ENCODE measurements around the gene ANKRD33. TPM values are rescaled to one million over a fixed set of nuclear protein-coding genes. Genes with fewer than 3 reads are reported as not detected.

Gene ANKRD33
- total RNA-seq, 1 experiment from 2014 or later = 0.81 TPM

DNA sequence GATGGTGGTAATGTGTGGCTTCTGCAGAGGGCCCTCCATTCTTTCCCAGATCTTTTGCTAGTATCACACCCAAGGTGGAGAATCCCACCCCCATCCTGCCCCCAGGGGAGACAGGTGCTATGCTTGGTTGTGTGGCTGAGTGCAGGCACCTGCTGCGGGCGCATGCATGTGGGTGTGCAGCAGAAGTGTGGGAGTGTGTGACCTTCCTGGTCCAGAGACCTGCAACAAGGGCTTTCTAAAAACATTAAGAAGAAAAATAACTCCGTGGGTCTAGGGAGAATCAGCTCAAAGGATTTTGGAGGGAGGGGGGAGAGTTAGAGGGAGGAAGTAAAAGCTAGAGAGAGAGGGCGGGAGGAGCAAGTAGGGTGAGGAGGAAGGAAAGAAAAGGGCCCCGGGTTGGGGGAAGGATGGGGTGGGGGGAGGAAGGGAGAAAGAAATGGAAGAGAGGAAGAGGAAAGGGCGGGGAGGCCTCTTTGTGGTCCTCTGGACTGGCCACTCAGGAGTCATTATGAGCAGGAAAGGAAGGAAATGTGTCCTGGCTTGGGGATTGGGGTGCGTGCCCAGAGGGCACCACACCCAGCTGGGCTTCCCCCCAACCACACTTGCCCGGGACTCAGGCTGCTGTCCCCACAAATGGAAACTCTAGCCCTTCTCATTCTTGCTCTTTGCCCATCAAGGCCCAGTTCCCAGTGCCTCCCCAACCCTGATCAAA, 36.3 kb upstream of the ANKRD33 start:
- H3K14ac ChIP-seq (ENCODE audit: insufficient read depth, low read length) = no peak overlapping the region
- peaks cover 25% of the 10 kb centered on the region for H3K23me2 ChIP-seq (ENCODE audit: insufficient read length, low read depth, low read length, poor library complexity, severe bottlenecking)
- no peak overlapping the region for H3K56ac ChIP-seq (ENCODE audit: insufficient read length, low read depth, low read length)
- H2BK15ac ChIP-seq (ENCODE audit: low read depth, low read length) = no peak overlapping the region
- H3K79me2 ChIP-seq (ENCODE audit: insufficient read depth, low read length) = no peaks in the 10 kb centered on the region
- TF ChIP-seq, protein P1, sequence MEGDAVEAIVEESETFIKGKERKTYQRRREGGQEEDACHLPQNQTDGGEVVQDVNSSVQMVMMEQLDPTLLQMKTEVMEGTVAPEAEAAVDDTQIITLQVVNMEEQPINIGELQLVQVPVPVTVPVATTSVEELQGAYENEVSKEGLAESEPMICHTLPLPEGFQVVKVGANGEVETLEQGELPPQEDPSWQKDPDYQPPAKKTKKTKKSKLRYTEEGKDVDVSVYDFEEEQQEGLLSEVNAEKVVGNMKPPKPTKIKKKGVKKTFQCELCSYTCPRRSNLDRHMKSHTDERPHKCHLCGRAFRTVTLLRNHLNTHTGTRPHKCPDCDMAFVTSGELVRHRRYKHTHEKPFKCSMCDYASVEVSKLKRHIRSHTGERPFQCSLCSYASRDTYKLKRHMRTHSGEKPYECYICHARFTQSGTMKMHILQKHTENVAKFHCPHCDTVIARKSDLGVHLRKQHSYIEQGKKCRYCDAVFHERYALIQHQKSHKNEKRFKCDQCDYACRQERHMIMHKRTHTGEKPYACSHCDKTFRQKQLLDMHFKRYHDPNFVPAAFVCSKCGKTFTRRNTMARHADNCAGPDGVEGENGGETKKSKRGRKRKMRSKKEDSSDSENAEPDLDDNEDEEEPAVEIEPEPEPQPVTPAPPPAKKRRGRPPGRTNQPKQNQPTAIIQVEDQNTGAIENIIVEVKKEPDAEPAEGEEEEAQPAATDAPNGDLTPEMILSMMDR (conservative IDR thresholded peaks at IDR 0.05) = no peak
- no peak overlapping the region for H3K27ac ChIP-seq (ENCODE audit: insufficient read length, low read depth, low read length)
- no peaks in the 10 kb centered on the region for H3K79me1 ChIP-seq (ENCODE audit: insufficient read depth, low read depth, low read length, poor library complexity, severe bottlenecking)
- H3K4ac ChIP-seq (ENCODE audit: low read depth, low read length) = no peak overlapping the region
- no peak overlapping the region for H2BK5ac ChIP-seq (ENCODE audit: insufficient read length, low read length)
- no peak overlapping the region for H2AFZ ChIP-seq (ENCODE audit: low read length)
- no peak overlapping the region for H4K91ac ChIP-seq (ENCODE audit: insufficient read length, low read depth, low read length)
- no CpG with 5 or more reads among the region's 8 CpGs for WGBS (ENCODE audit: extremely low coverage, insufficient read length, low lambda C conversion rate)
- no peak overlapping the region for H2BK120ac ChIP-seq (ENCODE audit: low read depth, low read length, poor library complexity, severe bottlenecking)
- no peak for DNase-seq
- Mint-ChIP-seq H3K9me3 (no peaks in the 10 kb centered on the region; a peak in 1 of 5 replicates), H3K36me3 (ENCODE audit: insufficient read depth in 1 of 3, low read depth in 3 of 3) (peaks cover 0 to 2% (median 0%) of the 10 kb centered on the region in 3 experiments; a peak in 2 of 7 replicates), H3K27ac (no peak overlapping the region; a peak in 1 of 7 replicates), H3K27me3 (ENCODE audit: low read depth) (peaks cover 55% of the 10 kb centered on the region), H3K4me1 (peaks cover 40 to 55% of the 10 kb centered on the region in 2 experiments), H3K4me3 (peak overlapping the region in 1 of 2 experiments; percentile 12; a peak in 1 of 5 replicates)
- H3K9ac ChIP-seq (ENCODE audit: extremely low read depth, insufficient read length, low read length) = no peak overlapping the region
- no peak overlapping the region for H4K8ac ChIP-seq (replicated peaks; ENCODE audit: insufficient read length, low read depth, low read length)
- H3K18ac ChIP-seq (ENCODE audit: insufficient read length, low read depth, low read length) = no peak overlapping the region
- H3K4me1 ChIP-seq (ENCODE audit: insufficient read depth, low read length) = no peaks in the 10 kb centered on the region; the same call in 1 of the 2 replicates
- H3T11ph ChIP-seq (ENCODE audit: low read length) = no peak overlapping the region
- H2AK5ac ChIP-seq (ENCODE audit: insufficient read length, low read length) = no peak overlapping the region
- no peak overlapping the region for H2BK12ac ChIP-seq (ENCODE audit: insufficient read length, low read depth, low read length)
- H4K5ac ChIP-seq (ENCODE audit: insufficient read length, low read depth, low read length) = no peak overlapping the region
- H3K4me2 ChIP-seq (ENCODE audit: insufficient read depth, insufficient read length, low read length) = no peak overlapping the region
- H3K23ac ChIP-seq (ENCODE audit: insufficient read length, low read depth, low read length) = no peak overlapping the region
- H3K9me3 ChIP-seq (ENCODE audit: control insufficient read depth, low read depth, low read length) = no peaks in the 10 kb centered on the region
- H3K27me3 ChIP-seq (ENCODE audit: insufficient read depth, low read length) = peaks cover 23% of the 10 kb centered on the region; the same call in 1 of the 2 replicates
- no peaks in the 10 kb centered on the region for H4K20me1 ChIP-seq (ENCODE audit: control insufficient read depth, insufficient read depth, insufficient read length)
- no peak overlapping the region for H2BK20ac ChIP-seq (ENCODE audit: low read depth, low read length, poor library complexity, severe bottlenecking)

Data from H9 (cell line).